Tibial nerve (tissue), 3 donors: Measurements from ENCODE around the gene DDX1.

Experiments
- POLR2A ChIP-seq, 2 donors: fragments of 450-650 bp; IDR thresholded peaks; one replicate each; pipeline ENCODE4 v1.6.1; 2017; ENCODE audit warnings: antibody characterized with exemption in 2 of 2, mild to moderate bottlenecking in 2 of 2, moderate library complexity in 2 of 2
- TF ChIP-seq, protein P1 (sequence below), 5 experiments: fragments of 200-600 bp in 3 of 5; fragments of 450-650 bp in 2 of 5; sonication (generic) in 3 of 5; IDR thresholded peaks; one replicate each; pipeline ENCODE4 v1.5.1; 2016 to 2019; ENCODE audit warnings: antibody characterized with exemption in 5 of 5, mild to moderate bottlenecking in 3 of 5, moderate library complexity in 2 of 5

DNA sequence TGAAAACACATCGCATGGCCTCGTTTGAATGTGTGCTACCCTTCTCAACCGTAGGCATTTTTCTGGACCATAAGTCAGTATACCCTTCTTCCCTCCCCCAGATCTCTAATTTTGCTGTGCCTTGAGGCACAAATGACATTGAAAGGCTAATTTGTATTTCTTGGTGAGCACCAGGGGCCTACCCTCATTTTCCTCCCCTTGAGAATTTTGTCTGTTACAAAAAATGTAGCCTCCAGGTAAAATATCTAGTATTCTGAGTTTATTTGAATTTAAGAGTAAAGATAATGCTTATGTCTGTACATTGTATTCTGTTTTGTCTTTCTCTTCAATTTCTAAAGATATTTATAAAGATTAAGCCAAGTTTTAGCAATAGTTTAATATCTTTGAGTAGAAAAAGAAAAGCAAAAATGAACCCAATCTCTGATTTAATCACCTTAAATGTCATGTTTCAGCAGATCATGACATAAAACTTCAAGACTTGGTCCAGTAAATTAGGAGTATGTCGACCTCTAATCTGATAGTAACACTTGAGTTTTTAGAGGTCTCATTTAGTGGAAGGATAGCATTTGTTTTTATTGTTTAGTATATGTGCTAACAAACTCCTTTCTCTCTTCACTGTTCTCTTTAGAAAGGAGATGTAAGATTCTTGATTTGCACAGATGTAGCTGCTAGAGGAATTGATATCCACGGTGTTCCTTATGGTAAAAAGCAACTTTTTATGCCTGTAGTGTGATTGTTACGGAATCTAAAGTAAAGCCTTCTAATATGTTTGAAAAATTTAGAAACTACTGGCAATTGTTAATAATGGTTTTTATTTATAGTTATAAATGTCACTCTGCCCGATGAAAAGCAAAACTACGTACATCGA lies 36.4 kb downstream of the DDX1 start:
- TF ChIP-seq, protein P1, sequence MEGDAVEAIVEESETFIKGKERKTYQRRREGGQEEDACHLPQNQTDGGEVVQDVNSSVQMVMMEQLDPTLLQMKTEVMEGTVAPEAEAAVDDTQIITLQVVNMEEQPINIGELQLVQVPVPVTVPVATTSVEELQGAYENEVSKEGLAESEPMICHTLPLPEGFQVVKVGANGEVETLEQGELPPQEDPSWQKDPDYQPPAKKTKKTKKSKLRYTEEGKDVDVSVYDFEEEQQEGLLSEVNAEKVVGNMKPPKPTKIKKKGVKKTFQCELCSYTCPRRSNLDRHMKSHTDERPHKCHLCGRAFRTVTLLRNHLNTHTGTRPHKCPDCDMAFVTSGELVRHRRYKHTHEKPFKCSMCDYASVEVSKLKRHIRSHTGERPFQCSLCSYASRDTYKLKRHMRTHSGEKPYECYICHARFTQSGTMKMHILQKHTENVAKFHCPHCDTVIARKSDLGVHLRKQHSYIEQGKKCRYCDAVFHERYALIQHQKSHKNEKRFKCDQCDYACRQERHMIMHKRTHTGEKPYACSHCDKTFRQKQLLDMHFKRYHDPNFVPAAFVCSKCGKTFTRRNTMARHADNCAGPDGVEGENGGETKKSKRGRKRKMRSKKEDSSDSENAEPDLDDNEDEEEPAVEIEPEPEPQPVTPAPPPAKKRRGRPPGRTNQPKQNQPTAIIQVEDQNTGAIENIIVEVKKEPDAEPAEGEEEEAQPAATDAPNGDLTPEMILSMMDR (IDR thresholded peaks at IDR 0.05) = no peak
- no peak for TF ChIP-seq POLR2A (IDR thresholded peaks at IDR 0.05)
